ENCODE measurements around the gene CYP2R1.
A peak's percentile ranks its signal among the peaks of the same experiment; 100 is the strongest.

DNA sequence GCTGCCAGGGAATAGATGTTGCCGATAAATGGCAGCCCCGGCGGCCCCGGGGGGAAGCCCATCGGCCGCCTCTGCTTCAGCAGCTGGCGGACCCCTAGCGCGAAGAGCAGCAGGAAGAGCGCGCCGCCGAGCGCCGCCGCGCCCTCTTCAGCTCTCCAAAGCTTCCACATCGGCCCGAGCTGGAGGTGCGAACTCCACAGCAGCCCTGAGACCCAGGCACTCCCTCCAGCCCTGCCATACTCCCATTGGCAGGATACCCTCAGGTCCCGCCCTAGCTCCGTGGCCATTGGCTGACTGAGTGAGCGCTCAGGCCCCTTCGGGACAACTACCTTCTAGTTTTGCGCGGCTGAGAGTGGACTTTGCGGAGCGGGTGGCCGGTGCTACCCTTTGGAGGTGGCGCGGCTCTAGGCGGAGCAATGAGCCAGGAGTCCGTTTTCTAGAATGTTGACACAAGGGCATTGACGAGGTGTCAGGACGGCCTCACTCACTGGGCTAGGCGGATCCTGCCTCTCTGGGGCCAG lies at the start of gene CYP2R1:
- TF ChIP-seq CTCF (IDR thresholded peaks at IDR 0.05) (no peak), POLR2A (IDR thresholded peaks at IDR 0.05) (peak in 1 of 2 donors; percentile 9), POLR2AphosphoS5 (IDR thresholded peaks at IDR 0.05; ENCODE audit: insufficient read depth in 1 of 2, low read depth in 1 of 2) (peak in 1 of 2 donors; percentile 66)
